SK-N-SH treated with all-trans-retinoic acid at 6 μM for 48 hours (cell line): Measurements from ENCODE around the gene CASP7.

Source experiments
- ATAC-seq: fragments of 200-7000 bp; cut with Tn5 transposase; 3 replicates; pipeline ENCODE4 v1.9.1; 2020; ENCODE audit warnings: mild to moderate bottlenecking, moderate library complexity
- ARNTL ChIP-seq: fragments of 450-650 bp; formaldehyde crosslinking; IDR thresholded peaks from 2 replicates; pipeline ENCODE4 v1.5.0; 2020; ENCODE audit warnings: low read depth, mild to moderate bottlenecking, moderate library complexity, borderline replicate concordance
- BACH2 ChIP-seq: fragments of 250-450 bp; sonication (Bioruptor Pico); IDR thresholded peaks from 2 replicates; pipeline ENCODE4 v1.9.0; 2021; ENCODE audit warnings: mild to moderate bottlenecking, borderline replicate concordance
- CSDC2 ChIP-seq: fragments of 250-450 bp; sonication (Bioruptor Pico); IDR thresholded peaks from 2 replicates; pipeline ENCODE4 v1.5.0; 2020; ENCODE audit warnings: mild to moderate bottlenecking, moderate library complexity
- ESRRG ChIP-seq: fragments of 250-450 bp; sonication (Bioruptor Pico); IDR thresholded peaks from 2 replicates; pipeline ENCODE4 v1.6.1; 2021; ENCODE audit warnings: mild to moderate bottlenecking
- PPARA ChIP-seq: fragments of 250-450 bp; sonication (Bioruptor Pico); IDR thresholded peaks from 2 replicates; pipeline ENCODE4 v1.5.0; 2020; ENCODE audit warnings: mild to moderate bottlenecking, borderline replicate concordance
- SNAI2 ChIP-seq: fragments of 250-450 bp; sonication (Bioruptor Pico); IDR thresholded peaks from 2 replicates; pipeline ENCODE4 v1.5.0; 2020; ENCODE audit warnings: mild to moderate bottlenecking, moderate library complexity
- TCF4 ChIP-seq: fragments of 250-450 bp; sonication (Bioruptor Pico); IDR thresholded peaks from 2 replicates; pipeline ENCODE4 v1.8.0; 2021; ENCODE audit warnings: mild to moderate bottlenecking, moderate library complexity, borderline replicate concordance
- TOX ChIP-seq: fragments of 250-450 bp; sonication (Bioruptor Pico); IDR thresholded peaks from 2 replicates; pipeline ENCODE4 v1.8.0; 2021; ENCODE audit warnings: mild to moderate bottlenecking, moderate library complexity, borderline replicate concordance
- ZC3H10 ChIP-seq: fragments of 250-450 bp; sonication (Bioruptor Pico); IDR thresholded peaks from 2 replicates; pipeline ENCODE4 v1.5.1; 2021; ENCODE audit warnings: mild to moderate bottlenecking, moderate library complexity
- ZFP3 ChIP-seq: fragments of 250-450 bp; sonication (Bioruptor Pico); IDR thresholded peaks from 2 replicates; pipeline ENCODE4 v1.5.0; 2020; ENCODE audit warnings: mild to moderate bottlenecking, moderate library complexity
- ZFP30 ChIP-seq: fragments of 450-650 bp; formaldehyde crosslinking; IDR thresholded peaks from 2 replicates; pipeline ENCODE4 v1.5.0; 2022; ENCODE audit warnings: mild to moderate bottlenecking, moderate library complexity
- ZNF565 ChIP-seq: fragments of 450-650 bp; formaldehyde crosslinking; conservative IDR thresholded peaks from 2 replicates; pipeline ENCODE4 v1.5.0; 2020; ENCODE audit warnings: low read depth, mild to moderate bottlenecking, moderate library complexity
- ZNF70 ChIP-seq: fragments of 450-650 bp; formaldehyde crosslinking; IDR thresholded peaks from 2 replicates; pipeline ENCODE4 v1.5.0; 2020; ENCODE audit warnings: mild to moderate bottlenecking, moderate library complexity
- ZNF8 ChIP-seq: fragments of 450-650 bp; formaldehyde crosslinking; IDR thresholded peaks from 2 replicates; pipeline ENCODE4 v1.5.0; 2020; ENCODE audit warnings: mild to moderate bottlenecking, moderate library complexity
- TF ChIP-seq, protein P1 (sequence below): fragments of 250-450 bp; sonication (Bioruptor Pico); IDR thresholded peaks from 2 replicates; pipeline ENCODE4 v1.8.0; 2021; ENCODE audit warnings: low read depth, mild to moderate bottlenecking, moderate library complexity, borderline replicate concordance
- TF ChIP-seq, protein P2 (sequence below): fragments of 250-450 bp; sonication (Bioruptor Pico); IDR thresholded peaks from 2 replicates; pipeline ENCODE4 v1.5.0; 2020; ENCODE audit warnings: mild to moderate bottlenecking, moderate library complexity
- TF ChIP-seq, protein P3 (sequence below): fragments of 250-450 bp; sonication (Bioruptor Pico); IDR thresholded peaks from 2 replicates; pipeline ENCODE4 v1.5.1; 2020; ENCODE audit warnings: low read depth, mild to moderate bottlenecking, moderate library complexity
- TF ChIP-seq, protein P4 (sequence below): fragments of 250-450 bp; sonication (Bioruptor Pico); IDR thresholded peaks from 2 replicates; pipeline ENCODE4 v1.8.0; 2020; ENCODE audit warnings: mild to moderate bottlenecking, moderate library complexity, borderline replicate concordance

Gene CASP7

DNA sequence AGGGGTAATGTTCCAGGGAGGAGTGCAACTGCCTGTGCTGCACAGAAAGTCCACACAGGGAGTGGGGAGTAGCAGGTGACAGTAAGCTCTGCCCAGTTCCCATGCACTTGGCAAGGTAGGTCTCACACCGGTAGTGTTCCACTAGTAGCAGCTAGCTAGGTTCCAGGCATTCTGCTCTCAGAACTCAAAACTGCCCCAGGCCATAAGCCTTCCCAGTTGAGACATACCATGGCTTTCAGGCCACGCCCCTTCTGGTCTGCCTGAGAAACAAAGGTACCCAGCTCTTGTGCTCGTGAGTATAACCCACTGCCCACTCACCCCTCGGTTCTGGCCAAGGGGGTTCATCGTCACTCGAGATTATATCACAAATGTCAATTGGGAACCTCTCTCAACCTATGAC lies 12.6 kb downstream of the CASP7 start (continued):
- TF ChIP-seq, protein P1, sequence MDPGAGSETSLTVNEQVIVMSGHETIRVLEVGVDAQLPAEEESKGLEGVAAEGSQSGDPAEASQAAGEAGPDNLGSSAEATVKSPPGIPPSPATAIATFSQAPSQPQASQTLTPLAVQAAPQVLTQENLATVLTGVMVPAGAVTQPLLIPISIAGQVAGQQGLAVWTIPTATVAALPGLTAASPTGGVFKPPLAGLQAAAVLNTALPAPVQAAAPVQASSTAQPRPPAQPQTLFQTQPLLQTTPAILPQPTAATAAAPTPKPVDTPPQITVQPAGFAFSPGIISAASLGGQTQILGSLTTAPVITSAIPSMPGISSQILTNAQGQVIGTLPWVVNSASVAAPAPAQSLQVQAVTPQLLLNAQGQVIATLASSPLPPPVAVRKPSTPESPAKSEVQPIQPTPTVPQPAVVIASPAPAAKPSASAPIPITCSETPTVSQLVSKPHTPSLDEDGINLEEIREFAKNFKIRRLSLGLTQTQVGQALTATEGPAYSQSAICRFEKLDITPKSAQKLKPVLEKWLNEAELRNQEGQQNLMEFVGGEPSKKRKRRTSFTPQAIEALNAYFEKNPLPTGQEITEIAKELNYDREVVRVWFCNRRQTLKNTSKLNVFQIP (CRISPR knock-in tag) = no peak
- TF ChIP-seq CSDC2 (no peak), ZNF565 (CRISPR knock-in tag) (no peak), ZFP30 (CRISPR knock-in tag) (no peak), ARNTL (no peak)
- TF ChIP-seq, all 23 proteins: peak for 0

DNA sequence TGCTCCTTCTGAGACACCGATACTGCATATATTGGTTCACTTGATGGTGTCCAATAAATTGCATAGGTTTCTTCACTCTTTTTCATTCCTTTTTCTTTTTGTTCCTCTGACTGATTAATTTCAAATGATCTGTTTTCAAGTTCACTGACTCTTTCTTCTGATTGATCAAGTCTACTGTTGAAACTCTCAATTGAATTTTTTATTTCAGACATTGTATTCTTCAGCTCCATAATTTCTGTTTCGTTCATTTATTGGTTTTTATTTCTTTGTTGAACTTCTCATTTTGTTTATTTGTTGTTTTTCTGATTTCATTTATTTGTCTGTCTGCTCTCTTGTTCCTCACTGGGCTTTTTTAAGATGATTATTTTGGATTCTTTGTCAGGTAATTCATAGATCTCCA lies 13.6 kb downstream of the CASP7 start:
- TF ChIP-seq SNAI2 (CRISPR knock-in tag) (no peak), CSDC2 (no peak), TCF4 (no peak), ARNTL (no peak)
- TF ChIP-seq, protein P2, sequence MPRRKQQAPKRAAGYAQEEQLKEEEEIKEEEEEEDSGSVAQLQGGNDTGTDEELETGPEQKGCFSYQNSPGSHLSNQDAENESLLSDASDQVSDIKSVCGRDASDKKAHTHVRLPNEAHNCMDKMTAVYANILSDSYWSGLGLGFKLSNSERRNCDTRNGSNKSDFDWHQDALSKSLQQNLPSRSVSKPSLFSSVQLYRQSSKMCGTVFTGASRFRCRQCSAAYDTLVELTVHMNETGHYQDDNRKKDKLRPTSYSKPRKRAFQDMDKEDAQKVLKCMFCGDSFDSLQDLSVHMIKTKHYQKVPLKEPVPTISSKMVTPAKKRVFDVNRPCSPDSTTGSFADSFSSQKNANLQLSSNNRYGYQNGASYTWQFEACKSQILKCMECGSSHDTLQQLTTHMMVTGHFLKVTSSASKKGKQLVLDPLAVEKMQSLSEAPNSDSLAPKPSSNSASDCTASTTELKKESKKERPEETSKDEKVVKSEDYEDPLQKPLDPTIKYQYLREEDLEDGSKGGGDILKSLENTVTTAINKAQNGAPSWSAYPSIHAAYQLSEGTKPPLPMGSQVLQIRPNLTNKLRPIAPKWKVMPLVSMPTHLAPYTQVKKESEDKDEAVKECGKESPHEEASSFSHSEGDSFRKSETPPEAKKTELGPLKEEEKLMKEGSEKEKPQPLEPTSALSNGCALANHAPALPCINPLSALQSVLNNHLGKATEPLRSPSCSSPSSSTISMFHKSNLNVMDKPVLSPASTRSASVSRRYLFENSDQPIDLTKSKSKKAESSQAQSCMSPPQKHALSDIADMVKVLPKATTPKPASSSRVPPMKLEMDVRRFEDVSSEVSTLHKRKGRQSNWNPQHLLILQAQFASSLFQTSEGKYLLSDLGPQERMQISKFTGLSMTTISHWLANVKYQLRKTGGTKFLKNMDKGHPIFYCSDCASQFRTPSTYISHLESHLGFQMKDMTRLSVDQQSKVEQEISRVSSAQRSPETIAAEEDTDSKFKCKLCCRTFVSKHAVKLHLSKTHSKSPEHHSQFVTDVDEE = no peak
- no peak for ATAC-seq

GRCh38 chr10:113695691-113696090 lies 16.0 kb downstream of the CASP7 start:
- ATAC-seq = no peak
- no peak for TF ChIP-seq ZFP30 (CRISPR knock-in tag)
- TF ChIP-seq PPARA (CRISPR knock-in tag) = no peak
- TF ChIP-seq, protein P2 = no peak
- TF ChIP-seq, protein P3, sequence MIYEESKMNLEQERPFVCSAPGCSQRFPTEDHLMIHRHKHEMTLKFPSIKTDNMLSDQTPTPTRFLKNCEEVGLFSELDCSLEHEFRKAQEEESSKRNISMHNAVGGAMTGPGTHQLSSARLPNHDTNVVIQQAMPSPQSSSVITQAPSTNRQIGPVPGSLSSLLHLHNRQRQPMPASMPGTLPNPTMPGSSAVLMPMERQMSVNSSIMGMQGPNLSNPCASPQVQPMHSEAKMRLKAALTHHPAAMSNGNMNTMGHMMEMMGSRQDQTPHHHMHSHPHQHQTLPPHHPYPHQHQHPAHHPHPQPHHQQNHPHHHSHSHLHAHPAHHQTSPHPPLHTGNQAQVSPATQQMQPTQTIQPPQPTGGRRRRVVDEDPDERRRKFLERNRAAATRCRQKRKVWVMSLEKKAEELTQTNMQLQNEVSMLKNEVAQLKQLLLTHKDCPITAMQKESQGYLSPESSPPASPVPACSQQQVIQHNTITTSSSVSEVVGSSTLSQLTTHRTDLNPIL = no peak
- TF ChIP-seq BACH2 = no peak
- TF ChIP-seq ZFP3 (CRISPR knock-in tag) = no peak
- TF ChIP-seq, protein P4, sequence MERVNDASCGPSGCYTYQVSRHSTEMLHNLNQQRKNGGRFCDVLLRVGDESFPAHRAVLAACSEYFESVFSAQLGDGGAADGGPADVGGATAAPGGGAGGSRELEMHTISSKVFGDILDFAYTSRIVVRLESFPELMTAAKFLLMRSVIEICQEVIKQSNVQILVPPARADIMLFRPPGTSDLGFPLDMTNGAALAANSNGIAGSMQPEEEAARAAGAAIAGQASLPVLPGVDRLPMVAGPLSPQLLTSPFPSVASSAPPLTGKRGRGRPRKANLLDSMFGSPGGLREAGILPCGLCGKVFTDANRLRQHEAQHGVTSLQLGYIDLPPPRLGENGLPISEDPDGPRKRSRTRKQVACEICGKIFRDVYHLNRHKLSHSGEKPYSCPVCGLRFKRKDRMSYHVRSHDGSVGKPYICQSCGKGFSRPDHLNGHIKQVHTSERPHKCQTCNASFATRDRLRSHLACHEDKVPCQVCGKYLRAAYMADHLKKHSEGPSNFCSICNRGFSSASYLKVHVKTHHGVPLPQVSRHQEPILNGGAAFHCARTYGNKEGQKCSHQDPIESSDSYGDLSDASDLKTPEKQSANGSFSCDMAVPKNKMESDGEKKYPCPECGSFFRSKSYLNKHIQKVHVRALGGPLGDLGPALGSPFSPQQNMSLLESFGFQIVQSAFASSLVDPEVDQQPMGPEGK (CRISPR knock-in tag) = no peak
- no peak for TF ChIP-seq ESRRG (CRISPR knock-in tag)
- TF ChIP-seq TCF4 = no peak
- no peak for TF ChIP-seq TOX
- no peak for TF ChIP-seq ZNF70 (CRISPR knock-in tag)
- TF ChIP-seq ZC3H10 (CRISPR knock-in tag) = no peak
- TF ChIP-seq ZNF565 (CRISPR knock-in tag) = no peak

DNA sequence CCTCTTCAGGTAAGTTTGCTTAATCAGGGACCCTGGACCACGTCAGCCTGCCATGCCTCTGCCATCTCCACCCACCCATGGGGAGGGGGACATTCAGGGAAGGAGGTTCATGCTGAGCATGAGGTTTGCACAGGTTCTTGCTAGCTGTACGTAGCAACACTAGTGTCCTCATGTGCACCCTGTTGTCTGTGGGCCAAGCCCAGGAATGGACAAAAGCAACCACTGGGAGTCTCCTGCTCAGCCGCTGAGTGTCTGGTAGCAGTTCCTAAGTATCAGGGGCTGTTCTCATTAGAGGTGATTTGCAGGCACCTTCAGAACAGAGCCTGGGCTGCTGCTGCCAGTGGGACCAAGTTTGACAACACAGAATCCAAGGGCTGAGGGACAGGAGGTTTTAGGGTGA lies 17.9 kb downstream of the CASP7 start:
- TF ChIP-seq, protein P1 (CRISPR knock-in tag) = no peak
- no peak for TF ChIP-seq ZNF8 (CRISPR knock-in tag)
- ATAC-seq = no peak
